ENCODE data around the gene DLG2. TPM values are rescaled to one million over a fixed set of nuclear protein-coding genes. Genes with fewer than 3 reads are reported as not detected.

Gene DLG2
- total RNA-seq, 1 experiment from 2014 or later = 12.1 TPM

DNA sequence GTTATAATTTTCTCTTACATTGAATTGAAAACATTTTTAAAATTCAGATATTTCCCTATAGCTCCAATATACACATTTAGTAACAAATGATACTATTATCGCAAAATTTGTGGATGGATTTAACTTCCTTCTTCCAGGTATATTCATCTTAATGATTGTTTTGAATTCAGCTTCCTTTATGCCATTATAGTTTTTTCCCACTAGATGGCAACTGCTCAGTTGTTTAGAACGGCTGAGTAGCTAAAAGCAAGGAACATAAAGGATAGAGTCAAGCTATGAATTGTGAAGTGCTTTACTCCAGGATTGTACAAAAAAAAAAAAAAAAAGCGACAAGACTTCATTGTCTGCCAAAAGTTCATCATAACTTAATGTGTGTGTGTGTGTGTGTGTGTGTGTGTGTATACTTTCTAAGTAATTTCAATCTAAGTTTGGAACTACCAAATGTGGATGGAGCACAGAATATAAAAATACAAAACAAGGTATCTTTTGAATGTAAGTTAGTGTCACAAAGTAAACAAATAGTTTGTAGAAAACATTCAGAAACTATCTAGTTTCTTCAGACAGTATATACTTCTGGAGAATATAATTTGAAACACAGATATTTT, 846.4 kb downstream of the DLG2 start:
- Histone ChIP-seq H3K27me3 (no peaks in the 10 kb centered on the region), H3K4me3 (no peak overlapping the region), H3K27ac (no peak overlapping the region), H3K9me3 (replicated peaks) (no peaks in the 10 kb centered on the region), H3K36me3 (no peaks in the 10 kb centered on the region), H3K4me1 (no peaks in the 10 kb centered on the region)
- peak in 1 of 2 experiments; percentile 68 for DNase-seq

DNA sequence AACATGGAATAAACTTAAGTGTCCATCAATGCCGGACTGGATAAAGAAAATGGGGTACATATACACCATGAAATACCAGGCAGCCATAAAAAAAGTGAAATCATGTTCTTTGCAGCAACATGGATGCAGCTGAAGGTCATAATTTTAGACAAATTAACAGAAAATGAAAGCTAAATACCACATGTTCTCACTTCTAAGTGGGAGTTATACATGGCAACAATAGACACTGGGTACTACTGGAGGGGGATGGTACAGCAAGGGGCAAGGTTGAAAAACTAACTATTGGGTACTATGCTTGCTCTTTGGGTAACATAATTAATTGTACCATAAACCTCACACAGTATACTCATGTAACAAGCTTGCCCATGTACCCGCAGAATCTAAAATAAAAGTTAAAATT, 851.6 kb downstream of the DLG2 start:
- Histone ChIP-seq H3K36me3 (no peaks in the 10 kb centered on the region), H3K27ac (no peak overlapping the region), H3K9me3 (replicated peaks) (no peaks in the 10 kb centered on the region), H3K4me3 (no peak overlapping the region), H3K27me3 (no peaks in the 10 kb centered on the region), H3K4me1 (no peaks in the 10 kb centered on the region)
- DNase-seq = no peak

DNA sequence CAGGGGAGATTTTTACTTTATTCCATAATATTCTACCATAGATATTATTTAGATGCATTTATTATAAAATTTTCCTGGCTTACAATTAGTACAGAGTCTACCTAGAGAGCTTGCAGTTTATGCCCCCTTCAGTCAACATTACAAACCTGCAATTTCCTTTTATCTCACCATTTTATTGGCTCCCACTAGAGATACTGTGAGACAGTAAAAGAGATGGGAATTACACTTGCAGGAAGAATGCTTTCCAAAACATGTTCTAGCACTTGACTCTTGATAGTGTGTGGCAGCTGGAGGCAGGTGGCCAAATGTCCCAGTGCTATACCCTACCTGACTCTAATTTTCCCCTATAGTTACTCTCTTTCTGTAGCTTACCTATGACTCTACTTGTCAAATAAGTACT, 863.2 kb downstream of the DLG2 start:
- Histone ChIP-seq H3K27me3 (no peaks in the 10 kb centered on the region), H3K4me1 (no peaks in the 10 kb centered on the region), H3K4me3 (no peak overlapping the region), H3K9me3 (replicated peaks) (no peaks in the 10 kb centered on the region), H3K27ac (no peak overlapping the region), H3K36me3 (no peaks in the 10 kb centered on the region)
- no peak for DNase-seq

DNA sequence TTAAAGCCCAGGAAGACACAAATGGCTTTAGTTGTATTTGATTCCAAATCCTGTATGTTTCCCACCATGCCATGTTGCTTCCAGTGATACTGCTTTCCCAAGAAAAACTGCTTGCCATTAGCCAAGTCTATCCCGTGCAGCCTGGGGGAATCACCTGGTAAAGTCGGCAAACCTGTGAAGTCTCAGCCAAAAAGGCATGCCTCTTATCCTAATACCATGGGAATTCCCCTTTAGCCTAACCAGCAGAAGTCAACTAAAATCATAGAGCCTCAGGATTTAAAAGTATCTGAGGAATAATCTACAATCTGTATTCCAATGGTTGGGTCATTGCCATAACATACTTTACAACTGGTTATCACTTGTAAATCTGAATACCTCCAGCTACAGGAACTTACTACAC, 869.4 kb downstream of the DLG2 start:
- no peaks in the 10 kb centered on the region for H3K4me1 ChIP-seq
- H3K4me3 ChIP-seq = no peak overlapping the region
- no peaks in the 10 kb centered on the region for H3K36me3 ChIP-seq
- no peaks in the 10 kb centered on the region for H3K27me3 ChIP-seq
- H3K9me3 ChIP-seq (replicated peaks) = no peaks in the 10 kb centered on the region
- no peak overlapping the region for H3K27ac ChIP-seq
- no peak for DNase-seq

DNA sequence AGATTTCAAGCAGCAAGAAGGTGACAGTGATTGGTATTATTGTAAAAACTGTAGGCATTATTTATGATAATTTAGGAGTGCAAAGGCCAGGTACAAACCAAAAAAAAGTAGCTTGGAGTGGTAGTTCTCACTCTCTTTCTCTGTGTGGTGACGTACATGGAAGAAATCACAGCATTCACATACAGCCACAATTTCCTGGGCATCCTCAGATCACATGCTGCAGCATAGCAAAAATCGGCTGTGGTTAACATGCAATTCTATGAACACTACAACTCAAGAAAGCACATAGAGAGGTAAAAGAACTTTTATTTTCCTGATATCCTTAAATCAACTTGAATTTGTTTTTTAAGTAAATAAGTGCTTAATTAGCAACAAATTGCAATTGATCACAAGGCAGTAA, 875.8 kb downstream of the DLG2 start:
- H3K4me3 ChIP-seq = no peak overlapping the region
- no peak for DNase-seq
- no peaks in the 10 kb centered on the region for H3K27me3 ChIP-seq
- H3K9me3 ChIP-seq (replicated peaks) = no peaks in the 10 kb centered on the region
- H3K36me3 ChIP-seq = no peaks in the 10 kb centered on the region
- H3K27ac ChIP-seq = no peak overlapping the region
- no peaks in the 10 kb centered on the region for H3K4me1 ChIP-seq

DNA sequence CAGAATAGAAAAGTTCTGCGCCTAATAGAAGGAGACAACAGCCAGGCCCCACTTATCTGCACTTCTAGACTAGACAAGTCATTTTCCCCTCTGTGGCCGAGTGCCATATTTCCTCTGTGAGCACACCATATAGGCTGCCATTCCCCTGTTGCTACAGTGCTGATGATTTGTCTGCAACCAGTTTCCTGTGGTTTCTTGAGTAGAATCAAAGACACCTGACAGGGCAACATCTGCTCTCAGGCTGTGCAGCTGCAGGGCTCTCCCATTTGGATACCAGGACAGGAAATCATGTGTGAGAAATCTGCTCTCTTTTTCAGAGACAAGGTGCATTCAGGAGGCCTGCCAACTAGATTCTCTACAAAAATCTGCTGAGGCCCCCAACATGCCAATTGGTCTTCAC, 879.3 kb downstream of the DLG2 start:
- peak in 1 of 2 experiments; percentile 12 for DNase-seq
- Histone ChIP-seq H3K9me3 (replicated peaks) (no peaks in the 10 kb centered on the region), H3K36me3 (no peaks in the 10 kb centered on the region), H3K27me3 (no peaks in the 10 kb centered on the region), H3K4me1 (no peaks in the 10 kb centered on the region), H3K27ac (no peak overlapping the region), H3K4me3 (no peak overlapping the region)

DNA sequence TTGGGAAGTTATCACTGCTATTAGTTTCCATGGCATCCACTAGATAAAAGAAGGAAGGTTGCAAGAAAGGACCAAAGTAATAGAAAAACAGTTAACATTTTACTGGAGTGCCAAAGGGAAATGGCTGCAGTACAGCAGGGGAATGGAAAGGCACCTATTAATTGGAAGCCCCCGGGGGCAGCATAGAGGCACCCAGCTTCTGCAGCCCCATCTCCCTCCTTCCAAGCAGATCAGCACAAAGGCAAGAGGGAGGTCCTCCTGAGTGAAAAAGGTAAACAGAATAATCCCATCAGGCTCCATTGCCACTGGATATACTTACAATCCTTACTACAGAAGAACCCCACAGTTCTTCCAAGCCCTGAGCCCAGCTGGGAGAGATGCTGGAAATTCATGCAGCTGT, 887.1 kb downstream of the DLG2 start:
- Histone ChIP-seq H3K4me1 (no peaks in the 10 kb centered on the region), H3K27me3 (no peaks in the 10 kb centered on the region), H3K9me3 (replicated peaks) (no peaks in the 10 kb centered on the region), H3K36me3 (no peaks in the 10 kb centered on the region), H3K27ac (no peak overlapping the region), H3K4me3 (no peak overlapping the region)
- no peak for DNase-seq

DNA sequence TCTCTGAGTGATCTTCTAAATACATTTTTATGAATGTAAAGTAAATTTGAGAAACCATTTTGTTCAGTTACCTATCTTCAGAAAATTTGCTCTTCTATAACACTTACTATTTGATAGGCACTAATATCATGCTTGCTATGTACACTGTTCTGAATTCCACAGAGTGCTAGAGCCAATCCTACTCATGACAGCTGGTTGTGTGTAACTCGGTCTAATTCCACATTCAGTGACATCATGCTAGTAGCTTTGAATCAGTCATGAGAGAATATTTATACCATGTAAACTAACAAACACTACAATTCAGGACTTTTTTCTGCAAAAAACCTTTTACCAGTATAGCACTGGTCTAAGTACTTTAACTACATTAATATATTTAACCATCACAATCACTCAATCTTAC, 902.9 kb downstream of the DLG2 start:
- H3K27me3 ChIP-seq = no peaks in the 10 kb centered on the region
- H3K27ac ChIP-seq = no peak overlapping the region
- H3K9me3 ChIP-seq (replicated peaks) = no peaks in the 10 kb centered on the region
- peak in 1 of 2 experiments; percentile 26 for DNase-seq
- no peaks in the 10 kb centered on the region for H3K36me3 ChIP-seq
- no peak overlapping the region for H3K4me3 ChIP-seq
- H3K4me1 ChIP-seq = no peaks in the 10 kb centered on the region; the same call in 1 of the 2 replicates

DNA sequence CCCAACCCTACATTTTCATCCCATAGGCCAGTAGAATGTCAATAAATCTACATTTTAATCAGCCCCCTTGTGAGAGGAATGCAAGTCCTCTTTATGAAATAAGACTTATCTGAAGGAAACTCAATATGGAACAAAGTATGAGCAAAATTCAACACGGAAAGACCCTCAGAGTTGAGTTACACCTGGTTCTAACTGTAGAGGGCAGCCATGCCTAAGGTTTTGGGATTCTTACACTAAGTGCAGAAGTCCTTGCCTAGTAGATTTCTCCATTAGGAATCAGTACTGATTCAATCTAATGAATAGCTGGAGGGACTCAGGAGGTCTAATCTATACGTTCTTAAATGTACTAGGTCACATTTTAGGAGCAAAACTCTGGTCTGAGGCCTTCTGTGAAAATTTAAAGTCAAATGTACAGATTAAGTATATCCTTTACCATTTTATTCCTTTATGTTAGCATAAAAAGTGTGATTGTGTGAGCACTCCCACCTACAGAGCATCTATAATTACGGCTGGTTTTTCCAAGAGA, 904.5 kb downstream of the DLG2 start:
- Histone ChIP-seq H3K27me3 (no peaks in the 10 kb centered on the region), H3K36me3 (no peaks in the 10 kb centered on the region), H3K27ac (no peak overlapping the region), H3K4me1 (no peaks in the 10 kb centered on the region; the same call in 1 of the 2 replicates), H3K4me3 (no peak overlapping the region), H3K9me3 (replicated peaks) (no peaks in the 10 kb centered on the region)
- DNase-seq = peak; percentile 24 to 69

DNA sequence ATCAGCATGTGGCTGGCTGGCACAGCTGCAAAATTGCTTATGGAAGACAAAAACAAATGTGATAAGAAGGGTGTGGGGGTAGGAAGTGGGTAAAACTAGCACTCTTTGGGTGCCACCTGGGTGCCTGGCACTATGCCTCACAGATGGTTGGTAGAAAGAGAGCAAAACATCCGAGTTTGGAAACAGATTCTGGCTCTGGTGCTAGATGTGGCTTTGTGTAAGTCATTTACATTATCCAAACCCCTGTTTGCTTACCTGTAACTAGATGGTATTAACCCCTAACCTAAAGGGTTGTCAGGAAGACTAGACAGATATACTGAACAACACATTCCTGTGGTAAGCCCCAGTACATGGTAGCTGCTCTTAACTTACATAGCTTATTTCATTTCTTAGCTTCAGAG, 905.6 kb downstream of the DLG2 start:
- H3K36me3 ChIP-seq = no peaks in the 10 kb centered on the region
- no peaks in the 10 kb centered on the region; the same call in 1 of the 2 replicates for H3K4me1 ChIP-seq
- H3K4me3 ChIP-seq = no peak overlapping the region
- no peak overlapping the region for H3K27ac ChIP-seq
- no peaks in the 10 kb centered on the region for H3K27me3 ChIP-seq
- no peak for DNase-seq
- H3K9me3 ChIP-seq (replicated peaks) = no peaks in the 10 kb centered on the region

DNA sequence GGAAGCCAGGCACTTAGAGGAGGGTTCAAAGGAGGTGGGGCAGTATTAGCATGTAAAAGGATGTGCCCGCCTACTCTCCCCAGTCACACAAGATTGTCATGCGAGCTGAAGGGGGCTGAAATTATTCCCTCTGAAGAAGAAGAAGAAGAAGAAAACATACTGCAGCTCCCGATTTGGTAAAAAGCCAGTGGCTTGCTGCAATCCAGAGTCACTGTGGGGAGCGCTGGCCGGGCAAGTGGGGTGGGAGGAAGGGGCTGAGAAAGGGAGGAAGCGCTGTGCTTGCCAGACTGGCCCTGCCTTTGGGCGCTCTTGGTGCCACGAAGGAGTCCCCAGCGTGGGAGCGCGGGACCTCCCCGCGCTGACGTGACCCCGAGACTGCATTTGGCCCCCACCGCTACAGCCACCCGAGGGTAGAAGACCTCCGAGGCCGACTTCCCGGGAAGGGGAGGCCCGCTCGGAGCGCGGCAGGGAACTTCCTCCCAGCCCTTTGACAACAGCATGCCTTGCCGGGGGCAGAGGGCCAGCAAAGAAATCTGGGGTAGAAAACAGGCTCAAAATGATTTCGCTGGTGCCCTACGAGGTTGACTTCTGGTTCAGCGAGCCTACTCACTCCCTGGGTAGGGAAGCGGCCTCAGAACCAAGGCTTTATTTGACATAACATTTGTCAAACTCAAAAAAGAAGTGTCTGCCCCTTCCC, 906.3 kb downstream of the DLG2 start:
- Histone ChIP-seq H3K4me3 (peak overlapping the region; percentile 54), H3K27me3 (no peaks in the 10 kb centered on the region)
- DNase-seq = peak; percentile 40 to 48

DNA sequence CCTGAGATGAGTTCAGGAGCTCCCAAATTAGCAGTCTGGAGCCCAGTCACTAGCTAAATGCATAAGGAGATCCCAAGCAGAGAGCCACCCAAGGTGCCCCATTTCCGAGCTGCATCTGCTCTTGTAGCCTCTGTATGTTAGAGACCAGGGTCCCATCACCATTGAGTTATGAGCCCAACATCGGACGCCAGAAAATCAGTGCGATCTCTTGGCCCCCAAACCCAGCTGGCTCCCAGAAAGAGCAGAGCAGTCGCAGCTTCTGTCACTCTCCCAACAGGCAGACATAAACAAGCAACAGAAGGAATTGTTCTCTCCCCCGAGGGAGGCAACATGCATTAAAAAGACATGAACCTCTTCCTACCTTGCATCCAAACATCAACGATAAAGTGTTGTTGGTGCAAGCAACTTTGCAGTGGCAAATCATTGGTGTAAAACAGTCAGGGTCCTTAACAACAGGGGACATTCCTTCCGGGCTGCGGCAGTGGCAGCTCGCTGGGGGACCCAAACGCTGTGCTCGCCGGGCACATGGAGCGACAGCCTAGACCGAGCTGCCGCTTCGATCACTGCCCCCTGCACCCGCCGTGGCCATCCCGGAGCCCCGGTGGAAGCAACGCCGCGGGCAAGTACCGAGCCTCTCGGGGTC, 907.1 kb downstream of the DLG2 start:
- H3K27me3 ChIP-seq = no peaks in the 10 kb centered on the region
- no peaks in the 10 kb centered on the region; the same call in 1 of the 2 replicates for H3K4me1 ChIP-seq
- DNase-seq = peak; percentile 15 to 21
- H3K4me3 ChIP-seq = peak overlapping the region; percentile 54
- no peak overlapping the region for H3K27ac ChIP-seq
- H3K9me3 ChIP-seq (replicated peaks) = no peaks in the 10 kb centered on the region
- H3K36me3 ChIP-seq = no peaks in the 10 kb centered on the region

More for the DNA sequence above, 906.3 kb downstream of the DLG2 start:
- no peaks in the 10 kb centered on the region for H3K9me3 ChIP-seq (replicated peaks)
- H3K4me1 ChIP-seq = no peaks in the 10 kb centered on the region; the same call in 1 of the 2 replicates
- no peaks in the 10 kb centered on the region for H3K36me3 ChIP-seq
- no peak overlapping the region for H3K27ac ChIP-seq

DNA sequence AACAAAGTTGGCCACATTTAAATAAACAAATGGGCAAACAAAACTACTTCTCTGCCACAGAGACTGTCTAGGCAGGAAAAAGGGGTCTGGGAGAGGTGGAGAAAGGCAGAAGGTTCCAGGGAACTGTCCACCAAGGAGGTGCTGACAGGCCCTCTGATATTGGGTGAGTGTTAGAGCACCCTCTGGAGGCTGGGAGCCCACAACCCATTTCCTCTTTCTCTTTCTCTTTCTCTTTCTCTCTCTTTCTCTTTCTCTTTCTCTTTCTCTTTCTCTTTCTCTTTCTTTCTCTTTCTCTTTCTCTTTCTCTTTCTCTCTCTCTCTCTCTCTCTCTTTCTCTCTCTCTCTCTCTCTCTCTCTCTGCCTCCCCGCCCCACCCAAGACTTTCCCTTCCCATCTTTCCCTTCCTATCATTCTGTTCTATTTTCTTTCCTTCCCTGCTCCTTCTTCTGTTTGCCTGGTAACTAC, 912.8 kb downstream of the DLG2 start:
- no peak overlapping the region for H3K4me3 ChIP-seq
- H3K27me3 ChIP-seq = no peaks in the 10 kb centered on the region
- peak; percentile 83 to 92 for DNase-seq
- no peaks in the 10 kb centered on the region for H3K4me1 ChIP-seq
- H3K27ac ChIP-seq = no peak overlapping the region
- H3K36me3 ChIP-seq = no peaks in the 10 kb centered on the region
- H3K9me3 ChIP-seq (replicated peaks) = no peaks in the 10 kb centered on the region

DNA sequence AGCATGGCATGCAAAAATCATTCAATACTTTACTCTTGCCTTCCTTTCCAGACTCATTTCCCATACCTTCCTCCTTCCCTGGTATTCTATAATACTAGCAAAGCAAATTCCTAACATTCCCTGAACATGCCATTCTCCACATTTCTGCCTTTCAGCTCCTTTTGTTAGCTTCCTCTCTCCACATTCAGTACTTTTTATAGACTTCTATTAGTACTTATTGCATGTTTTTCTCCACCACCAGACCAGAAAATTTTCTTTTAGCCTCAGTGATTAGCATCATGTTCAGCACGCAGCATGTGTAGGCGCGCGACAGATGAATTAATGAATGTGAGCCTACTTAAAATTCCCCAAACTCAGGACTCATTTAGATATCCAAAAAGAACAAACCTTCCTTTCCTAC, 935.3 kb downstream of the DLG2 start:
- Histone ChIP-seq H3K36me3 (no peaks in the 10 kb centered on the region), H3K4me3 (no peak overlapping the region), H3K27ac (peak overlapping the region; percentile 31; the same call in 1 of the 2 replicates), H3K4me1 (peaks cover 11% of the 10 kb centered on the region), H3K9me3 (replicated peaks) (no peaks in the 10 kb centered on the region), H3K27me3 (no peaks in the 10 kb centered on the region)
- DNase-seq = no peak

DNA sequence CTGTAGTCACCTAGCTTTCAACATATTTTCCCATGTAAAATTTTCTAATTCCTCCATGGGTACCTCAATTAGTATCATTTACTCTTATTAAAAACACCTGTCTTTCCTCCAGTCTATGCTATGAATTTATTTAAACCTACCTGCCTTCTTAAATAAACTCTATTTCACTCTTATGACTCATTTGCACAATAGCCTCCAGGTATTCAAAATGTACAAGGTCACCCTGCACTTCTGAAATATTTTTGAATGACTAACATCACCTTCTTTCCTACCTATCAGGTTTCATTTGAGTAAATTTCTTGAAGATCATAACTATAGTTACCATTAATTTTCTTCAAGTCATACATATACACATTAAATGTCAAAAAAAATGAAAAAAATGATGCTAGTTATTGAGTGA, 939.7 kb downstream of the DLG2 start:
- peaks cover 9% of the 10 kb centered on the region for H3K4me1 ChIP-seq
- H3K36me3 ChIP-seq = no peaks in the 10 kb centered on the region
- H3K27ac ChIP-seq = no peak overlapping the region
- no peaks in the 10 kb centered on the region for H3K9me3 ChIP-seq (replicated peaks)
- no peak for DNase-seq
- no peaks in the 10 kb centered on the region for H3K27me3 ChIP-seq
- H3K4me3 ChIP-seq = no peak overlapping the region

Measured in SJCRH30 (cell line).